H1 (cell line): Measurements from ENCODE around the gene MAGI2. TPM values are rescaled to one million over a fixed set of nuclear protein-coding genes. Genes with fewer than 3 reads are reported as not detected.

ENCODE experiments used
- HDAC6 ChIP-seq: IDR thresholded peaks from one replicate; pipeline ENCODE4 v1.7.1; 2012; ENCODE audit warnings: low read depth, mild to moderate bottlenecking, inconsistent platforms, low read length, moderate library complexity
- MAFK ChIP-seq: IDR thresholded peaks from 2 replicates; pipeline ENCODE4 v1.6.1; 2012; ENCODE audit warnings: low read depth, mild to moderate bottlenecking, improper control_type of control experiment, low read length
- SUZ12 ChIP-seq: fragments of 200-600 bp; sonication (generic); IDR thresholded peaks from 2 replicates; pipeline ENCODE4 v1.6.1; 2012; ENCODE audit warnings: mild to moderate bottlenecking, inconsistent platforms, low read length, moderate library complexity, mixed read lengths
- polyA plus RNA-seq, 7 experiments: library from polyadenylated mRNA; depleted of rRNA in 3 of 7; stranded (reverse) in 5 of 7; unstranded in 2 of 7; fragments of >200 nt in 5 of 7; fragments of 200-250 nt in 2 of 7; gene quantifications; 1 replicate in 5 of 7; 2 replicates in 1 of 7; 4 replicates in 1 of 7; pipeline versions ENCODE4 v1.2.1 to v1.2.3, GENCODE V29; 2011 to 2013; ENCODE audit warnings: missing spikeins in 2 of 7, mixed read lengths in 2 of 7
- total RNA-seq: library from RNA; stranded (reverse); fragmentation: NEBNext Ultra II Directional; extraction: Animal tissue kit (Norgen Biotek cat#: 25700); gene quantifications from 2 replicates; pipeline ENCODE4 v1.2.1, GENCODE V29; 2021

The MAGI2 gene
- total and polyA plus RNA-seq, 2 of the 8 experiments (the other 6 are each of a cell fraction or from before 2014, with no cell fraction given): 6.0 to 27.3 TPM

GRCh38 chr7:79420464-79420863 lies 33.0 kb downstream of the MAGI2 start (continued):
- TF ChIP-seq MAFK: no peak
- TF ChIP-seq SUZ12: no peak
- TF ChIP-seq HDAC6: no peak
